Endothelial cell of umbilical vein (primary cell): Measurements from ENCODE around the gene DNAJC27.

Experiments used
- FOS ChIP-seq: IDR thresholded peaks from 2 replicates; pipeline ENCODE4 v1.6.1; 2011; ENCODE audit warnings: mild to moderate bottlenecking, low read length, moderate library complexity, borderline replicate concordance; ENCODE audit not compliant: insufficient read depth
- POLR2A ChIP-seq: IDR thresholded peaks from 2 replicates; pipeline ENCODE4 v1.6.1; 2012; ENCODE audit warnings: low read depth, mild to moderate bottlenecking, control low read depth, low read length
- POLR2AphosphoS5 ChIP-seq: IDR thresholded peaks from 2 replicates; pipeline ENCODE4 v1.6.1; 2012; ENCODE audit warnings: low read depth, mild to moderate bottlenecking, control low read depth, low read length, moderate library complexity; ENCODE audit not compliant: insufficient read depth
- TF ChIP-seq, protein P1 (sequence below), 2 donors: IDR thresholded peaks; 1 replicate in 1 of 2; 2 replicates in 1 of 2; pipeline ENCODE4 v1.5.1; 2011; ENCODE audit warnings: low read length in 2 of 2, mild to moderate bottlenecking in 2 of 2, moderate library complexity in 2 of 2, control low read depth in 1 of 2, inconsistent platforms in 1 of 2, low read depth in 1 of 2; ENCODE audit not compliant: insufficient read depth in 1 of 2; ENCODE audit errors: extremely low read depth in 1 of 2

DNA sequence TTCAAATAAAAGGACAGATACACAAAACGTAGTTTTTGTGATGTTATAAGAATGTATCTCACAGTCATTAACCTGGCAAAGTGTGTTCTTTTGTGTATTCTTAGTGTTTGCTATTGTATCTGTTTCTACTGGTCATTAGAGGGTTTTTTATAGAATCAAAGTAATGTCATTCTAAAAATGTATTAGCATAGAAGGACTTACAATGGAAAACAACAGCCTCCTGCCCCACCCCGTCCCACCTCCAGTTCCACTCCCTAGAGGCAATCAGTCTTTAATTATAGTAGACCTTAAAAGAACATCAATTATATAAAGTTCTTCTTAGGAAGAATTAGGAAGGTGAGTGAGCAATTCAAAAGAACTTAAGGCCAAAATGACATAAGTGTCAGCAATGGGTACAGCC lies 13.8 kb downstream of the DNAJC27 start:
- TF ChIP-seq FOS, result no peak
- no peak for TF ChIP-seq POLR2A
- no peak for TF ChIP-seq POLR2AphosphoS5
- TF ChIP-seq, protein P1, sequence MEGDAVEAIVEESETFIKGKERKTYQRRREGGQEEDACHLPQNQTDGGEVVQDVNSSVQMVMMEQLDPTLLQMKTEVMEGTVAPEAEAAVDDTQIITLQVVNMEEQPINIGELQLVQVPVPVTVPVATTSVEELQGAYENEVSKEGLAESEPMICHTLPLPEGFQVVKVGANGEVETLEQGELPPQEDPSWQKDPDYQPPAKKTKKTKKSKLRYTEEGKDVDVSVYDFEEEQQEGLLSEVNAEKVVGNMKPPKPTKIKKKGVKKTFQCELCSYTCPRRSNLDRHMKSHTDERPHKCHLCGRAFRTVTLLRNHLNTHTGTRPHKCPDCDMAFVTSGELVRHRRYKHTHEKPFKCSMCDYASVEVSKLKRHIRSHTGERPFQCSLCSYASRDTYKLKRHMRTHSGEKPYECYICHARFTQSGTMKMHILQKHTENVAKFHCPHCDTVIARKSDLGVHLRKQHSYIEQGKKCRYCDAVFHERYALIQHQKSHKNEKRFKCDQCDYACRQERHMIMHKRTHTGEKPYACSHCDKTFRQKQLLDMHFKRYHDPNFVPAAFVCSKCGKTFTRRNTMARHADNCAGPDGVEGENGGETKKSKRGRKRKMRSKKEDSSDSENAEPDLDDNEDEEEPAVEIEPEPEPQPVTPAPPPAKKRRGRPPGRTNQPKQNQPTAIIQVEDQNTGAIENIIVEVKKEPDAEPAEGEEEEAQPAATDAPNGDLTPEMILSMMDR (IDR thresholded peaks at IDR 0.05; ENCODE audit: extremely low read depth in 1 of 2, insufficient read depth in 1 of 2, low read depth in 1 of 2, low read length in 2 of 2), result no peak
